ENCODE results near the gene PDZK1IP1. TPM values are rescaled to one million over a fixed set of nuclear protein-coding genes. Genes with fewer than 3 reads are reported as not detected.

The PDZK1IP1 gene
- total and polyA plus RNA-seq, 2 of the 4 experiments (the other 2 are of a cell fraction), result not detected

- ATAC-seq (ENCODE audit: low read depth), result peak; percentile 38; the same call in 1 of the 2 replicates
- TF ChIP-seq NFE2L2 (IDR thresholded peaks at IDR 0.05; ENCODE audit: low read depth, low read length) (no peak), RCOR1 (IDR thresholded peaks at IDR 0.05; ENCODE audit: insufficient replicate concordance, low read length) (no peak), MAFK (IDR thresholded peaks at IDR 0.05; ENCODE audit: low read depth, low read length) (no peak), BHLHE40 (IDR thresholded peaks at IDR 0.05; ENCODE audit: low read depth, low read length) (no peak), RFX5 (IDR thresholded peaks at IDR 0.05; ENCODE audit: low read depth, low read length) (no peak), POLR2A (IDR thresholded peaks at IDR 0.05; ENCODE audit: low read depth, low read length) (no peak), CHD1 (IDR thresholded peaks at IDR 0.05; ENCODE audit: low read depth, low read length) (no peak), USF2 (IDR thresholded peaks at IDR 0.05; ENCODE audit: low read depth, low read length) (no peak), ELK1 (IDR thresholded peaks at IDR 0.05; ENCODE audit: borderline replicate concordance, low read depth, low read length) (no peak), CEBPB (IDR thresholded peaks at IDR 0.05; ENCODE audit: low read depth, low read length) (no peak), MXI1 (IDR thresholded peaks at IDR 0.05; ENCODE audit: borderline replicate concordance, low read depth, low read length) (no peak), FOS (IDR thresholded peaks at IDR 0.05; ENCODE audit: low read depth, low read length) (no peak), CTCF (conservative IDR thresholded peaks at IDR 0.05; ENCODE audit: low read depth, low read length) (no peak), MAZ (IDR thresholded peaks at IDR 0.05; ENCODE audit: borderline replicate concordance, low read depth, low read length) (no peak)
- no peak overlapping the region for H2AK5ac ChIP-seq (ENCODE audit: low read depth, low read length)
- ChIA-PET POLR2A (ENCODE audit: unreplicated experiment) (no interaction called here), CTCF (no interaction called here)
- H3K9me1 ChIP-seq (ENCODE audit: insufficient read depth, low read length), result no peaks in the 10 kb centered on the region; the same call in 1 of the 2 replicates
- 0 out of 2 replicates have a peak, but pooled peaks cover 4% of the 10 kb centered on the region for H4K20me1 ChIP-seq (ENCODE audit: insufficient read depth, low read length)
- H3K23ac ChIP-seq (ENCODE audit: low read depth, low read length), result no peak overlapping the region
- no peak overlapping the region for H2BK120ac ChIP-seq (ENCODE audit: low read depth, low read length)
- H3K14ac ChIP-seq (replicated peaks; ENCODE audit: low read depth, low read length), result no peak overlapping the region
- H2AK9ac ChIP-seq (replicated peaks; ENCODE audit: low read depth, low read length, poor library complexity), result no peak overlapping the region
- H3K79me1 ChIP-seq (ENCODE audit: low read depth in 1 of 2, low read length in 2 of 2), result no peaks in the 10 kb centered on the region
- no peak overlapping the region for H3K4ac ChIP-seq (ENCODE audit: low read depth, low read length)
- H3K36me3 ChIP-seq (ENCODE audit: control insufficient read depth, insufficient read depth, low read length), result no peaks in the 10 kb centered on the region
- H2BK20ac ChIP-seq (ENCODE audit: low read depth, low read length), result no peak overlapping the region
- H4K91ac ChIP-seq (ENCODE audit: insufficient read depth, low read depth, low read length), result no peak overlapping the region
- H4K5ac ChIP-seq (ENCODE audit: low read depth, low read length), result no peak overlapping the region
- in situ Hi-C loops (cut with MboI; ENCODE audit: low sequenced_read_pairs), result no loop called here
- no peak overlapping the region; the same call in 1 of the 2 replicates for H3K4me3 ChIP-seq (ENCODE audit: insufficient read depth, low read depth, low read length)
- peaks cover 3% of the 10 kb centered on the region for H3K4me1 ChIP-seq (ENCODE audit: control insufficient read depth, insufficient read depth, low read length)
- H3K18ac ChIP-seq (ENCODE audit: low read depth, low read length), result no peak overlapping the region
- no peak overlapping the region; the same call in 1 of the 2 replicates for H3K4me2 ChIP-seq (ENCODE audit: low read depth, low read length)
- H3K27ac ChIP-seq (ENCODE audit: insufficient read depth, low read length), result no peak overlapping the region
- dilution Hi-C loops (cut with HindIII; ENCODE audit: low sequenced_read_pairs, unreplicated experiment), result no loop called here
- H2AFZ ChIP-seq (replicated peaks; ENCODE audit: low read length, poor library complexity), result peak overlapping the region; percentile 15
- H4K8ac ChIP-seq (ENCODE audit: low read depth in 2 of 2, low read length in 2 of 2), result no peak overlapping the region
- H2BK5ac ChIP-seq (ENCODE audit: low read depth, low read length, poor library complexity, severe bottlenecking), result no peak overlapping the region
- H2BK15ac ChIP-seq (ENCODE audit: low read depth, low read length), result no peak overlapping the region
- no peak for DNase-seq
- 2% methylated on average over 37 of the region's 79 CpGs; no CpG with 5 or more reads in 1 of the 2 experiments for WGBS, 2 experiments (ENCODE audit: extremely low coverage in 2 of 2, insufficient read length in 1 of 2)
- peaks cover 94% of the 10 kb centered on the region for H3K27me3 ChIP-seq (ENCODE audit: control insufficient read depth, insufficient read depth, low read length)
- H3K56ac ChIP-seq (ENCODE audit: extremely low read depth, insufficient read depth, low read length), result no peak overlapping the region
- BruUV-seq (replicated peaks), result no TSS peak
- peaks cover 16% of the 10 kb centered on the region for H3K9me3 ChIP-seq (ENCODE audit: control insufficient read depth, insufficient read depth, low read length)
- H3K9ac ChIP-seq (ENCODE audit: low read depth, low read length), result no peak overlapping the region
- intact Hi-C loops (cut with micrococcal nuclease), result no loop called here
These were observed 35.7 kb upstream of the PDZK1IP1 start for GRCh38 chr1:47225430-47226100.
